Measurements from ENCODE around the gene CPED1.
"Not testable (repeated sequence)": the region's sequence is repeated elsewhere in the genome, so short reads cannot be mapped to it uniquely, and the experiment has no call there.

Gene CPED1

DNA sequence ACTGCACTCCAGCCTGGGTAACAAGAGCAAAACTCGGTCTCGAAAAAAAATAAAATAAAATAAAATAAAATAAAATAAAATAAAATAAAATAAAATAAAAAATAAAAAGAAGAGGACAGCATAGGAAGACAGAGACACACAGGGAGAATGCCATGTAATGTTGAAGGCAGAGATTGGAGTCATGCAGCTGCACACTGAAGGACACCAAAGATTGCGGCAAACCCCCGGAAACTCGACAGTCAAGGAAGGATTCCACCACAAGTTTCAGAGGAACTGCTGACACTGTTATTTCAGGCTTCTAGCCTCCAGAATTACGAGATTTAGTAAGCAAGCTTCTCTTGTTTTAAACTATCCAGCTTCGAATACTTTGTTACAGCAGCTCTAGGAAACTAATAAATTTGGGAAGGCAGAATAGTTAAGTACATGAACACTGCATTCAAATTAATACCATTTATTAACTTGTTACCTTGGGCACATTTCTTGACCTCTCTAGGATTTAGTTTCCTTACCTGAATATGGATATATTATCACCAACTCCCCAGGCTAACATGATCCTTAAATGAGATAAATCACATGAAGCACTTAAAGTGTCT is 9.5 kb downstream of the CPED1 start:
- no peak for DNase-seq

DNA sequence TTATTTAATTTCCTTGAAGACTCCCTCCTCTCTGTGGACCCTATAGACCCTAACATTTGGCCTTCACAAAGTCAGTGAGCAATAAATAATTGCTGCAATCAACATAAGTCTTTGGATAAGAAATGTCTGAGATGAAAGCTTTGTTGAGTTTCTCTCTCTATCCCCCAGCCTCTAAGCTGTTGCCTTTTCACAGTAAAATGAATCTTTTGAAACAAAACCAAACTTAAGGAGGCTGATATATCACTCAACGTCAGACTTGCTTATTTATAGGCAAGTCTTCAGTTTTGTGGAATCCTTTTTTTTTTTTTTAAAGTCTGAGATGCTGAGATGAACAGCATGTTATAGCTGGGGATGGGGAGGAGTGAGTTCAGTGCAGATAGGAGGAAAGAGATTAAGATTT is 10.0 kb downstream of the CPED1 start:
- DNase-seq, result no peak

DNA sequence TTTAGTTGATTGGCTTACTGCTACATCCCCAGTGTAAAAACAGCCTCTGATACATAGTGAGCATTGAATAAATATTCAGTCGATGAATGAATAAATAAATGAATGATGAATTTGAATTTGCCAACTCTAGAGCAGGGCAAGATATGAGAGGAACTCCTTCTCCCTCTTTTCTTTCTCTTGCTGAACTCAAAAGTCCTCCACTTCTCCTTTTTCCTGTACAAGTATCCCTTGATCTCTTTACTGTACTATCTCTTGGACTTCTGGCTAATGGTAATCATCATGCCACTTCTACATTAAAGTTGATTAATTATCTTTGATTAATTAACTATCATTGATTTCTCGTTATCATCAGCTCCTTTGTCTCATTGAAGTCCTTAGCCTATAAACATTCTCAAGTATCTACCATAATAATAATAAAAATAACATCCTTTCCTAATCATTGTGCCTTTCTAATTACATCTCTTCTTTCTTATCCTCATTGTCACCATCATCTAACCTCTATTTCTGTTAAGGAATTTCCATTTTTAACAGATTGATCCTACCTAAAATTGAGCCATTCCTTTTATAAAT is 10.6 kb downstream of the CPED1 start:
- no peak for DNase-seq

DNA sequence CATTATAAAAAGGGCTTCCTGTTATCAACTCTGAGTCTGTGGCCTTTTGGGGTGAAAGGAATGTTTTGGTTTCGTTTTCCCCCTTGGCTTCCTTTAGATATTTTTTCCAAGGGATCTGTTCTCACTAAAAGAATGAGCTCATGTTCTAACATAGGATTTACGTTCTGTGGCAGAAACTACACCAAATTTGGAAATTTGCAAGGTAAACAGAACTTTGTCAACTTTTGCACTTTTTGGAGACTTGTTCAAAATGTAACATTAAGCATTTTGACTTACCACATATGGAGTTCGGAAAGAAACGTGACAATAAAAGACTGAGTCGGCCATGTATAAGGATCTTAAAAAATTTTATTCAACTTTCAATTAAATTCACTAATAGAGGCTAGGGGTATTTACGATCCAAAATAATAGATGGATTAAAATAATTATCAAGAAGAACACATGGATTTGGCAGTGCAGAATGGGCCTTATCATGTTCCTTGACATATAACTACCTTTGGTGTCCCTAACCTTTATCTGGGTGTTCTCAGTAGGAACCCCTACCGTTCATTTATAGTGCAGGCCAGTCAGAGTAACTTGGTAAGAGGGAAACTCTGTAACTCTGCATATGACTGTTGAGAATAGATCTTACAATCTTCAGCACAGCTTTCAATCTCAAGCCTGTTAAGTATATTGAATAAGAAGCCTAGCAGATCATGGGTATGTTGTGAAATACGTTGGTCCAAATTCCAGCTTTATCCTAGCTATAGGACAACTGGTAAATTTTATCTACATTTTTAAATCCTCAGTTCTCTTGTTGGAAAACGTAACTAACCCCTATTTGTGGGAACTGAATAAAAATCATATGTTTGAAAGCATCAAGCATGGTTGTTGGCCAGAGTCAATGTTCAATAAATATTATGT is 11.8 kb downstream of the CPED1 start:
- no peak for DNase-seq

DNA sequence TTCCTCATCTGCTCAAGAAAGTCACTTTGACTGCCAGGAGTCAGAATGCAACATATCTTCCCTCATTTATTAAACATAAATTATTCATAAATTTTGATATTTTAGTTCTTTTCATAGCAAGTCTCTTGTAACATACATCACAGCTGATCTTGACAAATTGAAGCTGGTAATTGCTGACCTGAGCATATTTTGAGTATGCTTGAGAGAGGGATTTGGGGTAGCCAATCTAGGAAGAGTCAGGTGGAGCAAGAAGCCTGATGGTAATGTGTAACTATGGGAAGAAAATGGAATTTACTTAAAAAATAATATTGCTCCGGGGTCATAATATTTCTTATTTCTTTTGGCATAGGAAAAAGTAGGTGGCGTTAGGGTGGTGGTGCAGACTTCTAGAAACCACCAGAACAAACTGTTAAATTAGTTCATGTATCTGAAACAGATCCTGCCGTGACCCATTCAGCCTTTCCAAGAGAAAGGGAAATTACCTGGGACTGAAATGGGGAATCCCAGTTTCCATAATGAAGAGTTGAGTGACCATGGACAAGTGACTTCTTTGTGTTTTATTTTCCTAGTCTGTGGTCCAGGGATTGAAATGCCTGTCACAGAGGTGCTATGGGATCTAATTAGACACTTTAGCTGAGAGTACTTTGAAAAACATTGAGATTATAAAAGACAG is 12.9 kb downstream of the CPED1 start:
- DNase-seq, result no peak

DNA sequence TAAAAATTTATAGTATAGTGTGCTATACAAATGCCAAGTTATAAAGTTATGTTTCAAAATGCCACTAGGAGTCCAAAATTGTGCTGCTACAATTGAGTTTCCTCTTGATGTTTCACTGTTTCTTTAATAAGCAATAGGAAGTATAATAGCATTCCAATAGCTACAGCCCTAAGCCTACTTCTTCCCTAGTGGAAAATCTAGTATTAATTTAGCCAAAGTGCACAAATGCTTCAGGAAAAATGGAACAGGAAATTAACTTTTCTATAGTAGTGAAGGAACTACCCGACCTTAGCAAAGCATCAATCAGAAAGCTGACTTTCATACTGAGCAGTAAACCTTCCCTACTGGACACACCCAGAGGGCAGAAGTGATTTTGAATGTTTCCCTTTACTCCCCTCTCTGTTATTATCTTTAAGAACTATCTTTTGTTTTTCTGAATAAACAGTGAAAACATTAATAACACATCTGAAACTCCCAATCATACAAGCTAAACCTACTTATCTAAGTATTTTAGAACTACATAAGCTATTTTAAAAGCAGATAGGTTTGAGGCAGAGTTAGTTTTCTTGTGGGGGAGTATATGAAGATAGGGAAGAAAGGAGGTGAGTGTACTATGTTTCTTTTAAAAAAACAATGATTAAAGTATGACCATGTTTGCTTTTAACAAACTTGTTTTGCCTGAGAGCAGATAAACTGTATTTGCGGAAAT is 13.7 kb downstream of the CPED1 start:
- no peak for DNase-seq

DNA sequence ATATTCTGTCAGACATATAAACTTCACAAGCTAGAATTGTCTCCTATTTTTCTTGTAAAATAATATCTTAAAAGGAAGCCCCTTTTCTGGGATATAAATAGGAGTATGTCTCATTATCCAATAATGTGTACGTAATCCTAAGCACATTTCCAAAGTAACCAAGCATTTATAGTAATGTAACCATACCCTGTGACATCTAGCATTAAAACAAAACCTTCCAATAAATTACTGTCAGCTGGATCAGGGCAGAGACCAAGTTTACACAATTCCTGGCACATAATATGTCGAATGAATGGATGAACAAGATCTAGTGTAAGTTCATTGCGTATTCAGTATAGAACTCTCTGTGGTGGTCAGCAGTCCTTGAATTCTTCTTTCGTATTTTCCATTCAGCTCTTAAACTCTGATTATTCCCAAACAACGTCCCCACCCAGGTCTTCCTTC is 14.3 kb downstream of the CPED1 start:
- DNase-seq, result no peak

DNA sequence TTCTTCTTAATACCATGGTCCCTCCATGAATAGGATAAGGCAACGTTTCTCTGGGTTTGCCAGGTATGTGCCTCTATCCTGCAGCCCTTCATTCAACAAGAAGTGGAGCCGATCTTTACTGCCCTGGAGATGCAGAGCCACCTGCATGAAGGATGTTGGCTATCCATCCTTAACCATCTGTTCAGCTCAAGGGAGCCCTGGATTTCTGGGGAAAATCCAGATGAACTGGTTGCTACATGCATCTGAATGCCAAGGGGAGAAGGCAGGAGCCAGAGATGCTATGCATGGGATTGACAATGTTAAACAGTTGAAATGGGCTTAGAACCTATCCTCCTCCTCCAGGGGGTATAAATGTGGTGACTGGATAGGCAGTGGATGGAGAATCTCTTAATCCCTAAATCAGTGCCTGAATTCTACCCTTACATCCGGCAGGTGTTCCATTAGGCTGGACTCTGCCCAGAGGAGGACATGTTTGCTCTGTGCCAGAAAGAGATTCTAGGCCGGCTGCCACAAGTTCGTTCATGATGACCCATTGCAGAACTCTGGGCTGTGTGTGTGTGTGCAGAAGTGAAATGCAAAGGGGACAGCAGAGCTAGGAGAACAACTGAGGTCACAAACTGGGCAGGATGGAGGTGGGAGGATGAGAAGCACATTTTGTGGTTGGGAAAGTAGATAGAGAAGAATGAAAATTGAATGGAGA is 15.6 kb downstream of the CPED1 start:
- no peak for DNase-seq

DNA sequence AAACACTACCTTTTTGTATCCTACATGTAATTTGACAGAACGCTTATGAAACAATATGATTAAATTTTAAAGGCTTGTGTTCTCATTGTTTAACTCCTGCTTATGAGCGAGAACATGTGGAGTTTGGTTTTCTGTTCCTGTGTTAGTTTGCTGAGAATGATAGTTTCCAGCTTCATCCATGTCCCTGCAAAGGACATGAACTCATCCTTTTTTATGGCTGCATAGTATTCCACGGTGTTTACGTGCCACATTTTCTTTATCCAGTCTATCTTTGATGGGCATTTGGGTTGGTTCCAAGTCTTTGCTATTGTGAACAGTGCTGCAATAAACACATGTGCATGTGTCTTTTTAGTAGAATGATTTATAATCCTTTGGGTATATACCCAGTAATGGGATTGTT is 16.5 kb downstream of the CPED1 start:
- not testable (repeated sequence) for DNase-seq

DNA sequence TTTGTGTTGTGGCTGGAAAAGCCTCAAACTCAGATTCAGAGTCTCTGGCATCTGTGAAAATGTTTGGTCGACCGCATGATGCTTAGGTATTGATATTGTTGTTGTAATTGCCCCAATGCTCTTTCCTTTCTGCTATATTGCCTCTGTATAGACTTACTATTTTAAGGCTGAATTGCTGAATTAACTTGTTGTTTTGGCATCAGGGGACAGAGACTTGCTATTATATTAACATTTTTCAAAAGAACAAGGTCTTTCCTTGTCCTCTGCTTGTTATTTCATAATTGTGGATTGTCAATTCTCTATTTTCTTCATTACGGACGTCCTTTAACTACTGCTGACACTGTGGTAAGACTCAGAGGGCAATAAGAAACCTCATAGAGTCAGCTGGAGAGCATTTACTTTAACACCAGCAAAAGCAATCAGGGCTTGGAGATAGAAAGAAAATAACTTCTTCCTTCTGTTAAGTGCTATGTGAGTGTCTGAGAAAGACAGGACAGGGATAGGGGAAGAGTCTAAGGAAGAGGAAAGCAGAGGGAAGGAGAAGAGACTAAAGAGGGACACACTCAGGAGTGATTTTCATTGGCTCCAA is 17.6 kb downstream of the CPED1 start:
- DNase-seq, result no peak

DNA sequence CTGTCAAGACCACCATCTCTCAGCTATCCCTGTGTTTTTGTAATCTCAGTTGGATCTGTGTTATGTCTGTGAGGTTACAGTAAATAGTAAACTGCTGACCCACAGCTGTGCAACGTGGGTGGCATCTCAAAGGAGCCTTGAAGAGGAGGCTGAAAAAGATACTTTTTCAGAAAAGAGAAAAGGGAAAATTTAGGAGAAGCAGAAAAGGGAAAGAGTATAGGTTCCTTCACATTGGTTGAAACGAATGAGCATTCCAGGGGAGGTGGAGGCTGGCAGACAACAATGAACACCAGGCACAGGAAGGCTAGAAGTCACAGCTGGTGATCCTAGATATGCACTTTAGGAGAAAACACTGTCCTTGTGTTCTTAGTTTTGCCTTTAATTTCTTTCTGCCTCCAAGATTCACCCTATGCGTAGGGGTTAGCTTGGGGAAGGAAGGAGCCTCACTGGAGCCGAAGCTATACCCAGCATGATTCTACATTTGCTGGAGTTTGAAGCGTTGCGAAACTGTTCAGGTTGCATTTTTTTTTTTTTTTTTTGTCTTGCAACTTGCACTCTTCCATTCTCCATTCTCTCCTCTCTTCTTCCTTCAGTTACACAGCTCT is 18.3 kb downstream of the CPED1 start:
- DNase-seq, result no peak

DNA sequence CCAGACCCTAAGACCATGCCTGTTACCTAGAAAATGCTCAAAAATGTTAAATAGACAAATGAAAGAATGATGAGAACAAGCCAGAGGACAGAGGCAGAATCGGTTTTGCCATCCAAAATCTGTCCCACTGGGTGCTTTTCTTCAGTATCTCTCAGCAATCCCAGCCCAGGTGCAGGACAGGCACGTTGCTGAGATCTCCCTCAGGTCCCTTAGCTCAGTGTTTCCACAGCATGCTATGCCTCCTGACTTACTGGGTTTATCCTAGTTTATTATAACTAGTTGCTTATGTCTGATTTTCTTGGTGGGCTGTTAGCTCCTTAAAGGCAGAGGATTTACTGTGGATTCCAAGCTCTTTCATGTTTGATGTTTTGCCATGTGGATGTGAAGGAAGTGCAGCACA is 20.3 kb downstream of the CPED1 start:
- no peak for DNase-seq

DNA sequence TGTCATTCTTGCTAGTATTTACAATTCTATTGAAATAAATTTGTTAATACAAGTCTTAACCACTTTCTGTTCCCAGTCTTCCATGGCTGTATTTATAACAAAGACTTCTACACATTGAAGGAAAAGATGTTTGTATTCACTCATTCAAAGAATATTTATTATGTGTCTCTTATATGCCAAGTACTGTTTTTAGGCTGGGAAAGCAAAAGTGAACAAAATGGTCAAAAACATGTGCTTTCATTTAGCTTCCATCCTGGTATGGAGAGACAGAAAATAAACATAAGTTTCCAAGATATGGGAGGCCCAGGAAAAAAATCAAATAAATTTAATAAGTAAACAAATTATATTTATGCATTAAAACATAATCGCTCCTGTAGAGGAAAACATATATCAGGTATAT is 22.9 kb downstream of the CPED1 start:
- no peak for DNase-seq

DNA sequence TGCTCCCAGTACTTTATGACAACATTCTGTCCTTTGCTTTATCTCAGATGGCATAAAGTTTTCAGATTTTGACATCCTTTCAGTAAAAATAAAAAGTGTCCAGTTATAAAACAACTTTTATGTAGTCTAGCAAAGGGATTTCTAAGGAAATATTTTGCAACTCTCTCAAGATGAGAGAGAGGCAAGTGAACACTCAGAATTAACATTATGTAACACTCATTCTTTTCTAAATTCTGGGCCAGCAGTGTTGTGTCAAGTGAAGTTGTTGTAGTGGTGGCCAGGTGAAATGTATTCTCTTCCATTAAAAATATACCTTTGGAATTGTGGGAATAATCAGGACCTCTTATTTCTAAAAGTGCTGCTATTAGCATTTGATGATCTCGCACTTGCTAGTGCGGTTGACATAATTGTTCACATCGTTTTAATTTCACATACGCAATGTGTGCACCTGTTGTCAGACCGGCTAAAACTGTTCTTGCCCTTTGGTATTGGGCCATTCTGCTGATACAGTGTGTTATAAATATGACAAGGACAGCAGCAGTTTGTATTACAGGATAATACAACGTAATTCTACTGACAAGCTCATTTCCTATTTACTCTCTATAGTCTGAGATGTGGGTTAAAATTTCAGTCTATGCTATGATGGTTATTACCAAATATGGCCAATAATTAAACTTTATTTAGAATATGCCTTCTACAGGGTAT is 23.8 kb downstream of the CPED1 start:
- DNase-seq, result no peak

DNA sequence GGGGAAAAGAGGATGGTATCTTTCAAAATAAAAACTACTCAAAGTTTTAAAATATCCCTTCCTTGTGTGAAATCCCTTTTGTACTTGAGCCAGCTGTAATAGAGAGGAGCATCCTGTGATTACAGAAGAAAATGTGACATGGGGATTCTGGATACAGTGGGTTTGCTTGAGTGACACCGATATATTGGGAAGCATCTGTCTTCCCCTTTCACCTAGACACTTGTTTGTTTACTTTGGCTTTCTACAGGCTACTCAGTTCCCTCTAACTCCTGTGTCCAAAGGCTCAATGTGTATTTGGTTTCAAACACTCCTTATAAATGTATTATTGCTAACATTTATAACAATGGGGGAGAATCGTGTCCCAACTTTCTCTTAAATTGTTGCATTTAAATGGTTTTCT is 24.4 kb downstream of the CPED1 start:
- no peak for DNase-seq

DNA sequence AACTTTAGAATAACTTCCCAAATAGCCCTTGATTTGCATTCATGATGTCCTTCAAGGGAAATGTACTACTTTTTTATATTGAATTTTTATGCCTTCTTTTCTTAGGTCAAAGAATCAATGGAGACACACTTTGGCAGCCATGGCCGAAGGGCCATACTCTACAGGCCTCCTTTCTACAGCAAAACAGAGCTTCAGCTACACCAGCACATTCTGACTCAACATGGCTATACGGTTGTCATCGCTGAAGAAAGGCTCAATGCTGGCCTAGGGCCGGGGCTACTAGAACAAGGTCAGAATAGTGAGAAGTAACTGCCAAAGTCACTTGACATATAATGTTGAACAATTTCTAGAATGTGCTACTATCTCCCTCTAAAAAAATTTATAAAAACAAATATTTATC is 27.0 kb downstream of the CPED1 start:
- no peak for DNase-seq

DNA sequence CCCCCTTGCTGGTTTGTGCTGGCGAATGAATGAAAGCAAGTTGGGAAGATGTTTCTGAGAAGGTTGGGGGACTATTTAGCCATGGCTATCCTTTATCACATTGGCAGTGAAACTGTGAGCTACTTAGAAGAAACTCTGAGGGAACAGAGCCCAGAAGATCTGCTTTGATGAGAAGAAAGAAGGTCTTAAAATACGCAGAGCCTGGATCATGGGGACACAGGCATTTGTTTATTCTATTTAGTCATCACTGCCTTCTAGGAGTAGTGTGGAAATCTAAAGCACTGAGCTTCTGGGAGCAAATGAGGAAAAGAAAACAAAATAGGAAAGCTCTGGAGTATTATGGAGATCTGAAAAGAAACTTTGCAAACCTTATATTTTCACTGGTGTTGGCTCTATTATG is 28.5 kb downstream of the CPED1 start:
- DNase-seq, result no peak

DNA sequence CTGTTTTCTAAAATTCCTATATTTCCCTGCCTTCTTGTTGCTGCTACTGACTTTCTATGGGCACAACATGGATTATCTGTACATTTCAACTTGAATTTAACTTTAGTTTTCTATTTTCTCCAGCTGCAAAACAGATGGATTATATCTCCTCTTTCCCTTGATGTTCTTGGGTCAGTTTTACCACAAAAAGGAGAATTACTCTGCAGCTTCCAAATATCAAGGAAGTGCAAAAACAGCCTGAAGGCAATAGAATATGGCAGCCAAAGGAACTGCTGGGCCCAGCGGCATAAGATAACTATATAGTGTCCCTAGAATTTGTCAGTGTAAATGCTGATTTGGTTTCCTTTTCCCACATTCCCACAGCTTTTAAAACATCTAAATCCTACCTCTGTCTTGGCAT is 29.1 kb downstream of the CPED1 start:
- DNase-seq, result no peak

DNA sequence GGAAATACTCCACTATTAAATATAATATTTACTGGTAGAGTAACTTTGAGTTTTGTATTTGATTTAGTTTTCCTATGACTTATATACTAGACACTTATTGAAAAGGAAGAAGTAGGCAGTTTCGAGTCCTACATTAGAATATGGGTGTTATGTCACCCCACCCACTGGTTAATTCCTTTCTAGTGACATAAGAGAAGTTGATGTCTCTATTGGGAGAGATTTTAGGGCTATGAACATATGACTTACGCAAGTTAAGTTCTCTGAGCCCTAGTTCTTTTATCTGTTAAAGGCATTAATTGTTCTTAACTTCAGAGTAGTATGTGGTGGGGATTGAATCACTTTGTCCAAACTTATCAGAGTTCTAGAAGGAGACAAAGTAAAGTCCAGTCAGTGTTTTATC is 30.5 kb downstream of the CPED1 start:
- no peak for DNase-seq

DNA sequence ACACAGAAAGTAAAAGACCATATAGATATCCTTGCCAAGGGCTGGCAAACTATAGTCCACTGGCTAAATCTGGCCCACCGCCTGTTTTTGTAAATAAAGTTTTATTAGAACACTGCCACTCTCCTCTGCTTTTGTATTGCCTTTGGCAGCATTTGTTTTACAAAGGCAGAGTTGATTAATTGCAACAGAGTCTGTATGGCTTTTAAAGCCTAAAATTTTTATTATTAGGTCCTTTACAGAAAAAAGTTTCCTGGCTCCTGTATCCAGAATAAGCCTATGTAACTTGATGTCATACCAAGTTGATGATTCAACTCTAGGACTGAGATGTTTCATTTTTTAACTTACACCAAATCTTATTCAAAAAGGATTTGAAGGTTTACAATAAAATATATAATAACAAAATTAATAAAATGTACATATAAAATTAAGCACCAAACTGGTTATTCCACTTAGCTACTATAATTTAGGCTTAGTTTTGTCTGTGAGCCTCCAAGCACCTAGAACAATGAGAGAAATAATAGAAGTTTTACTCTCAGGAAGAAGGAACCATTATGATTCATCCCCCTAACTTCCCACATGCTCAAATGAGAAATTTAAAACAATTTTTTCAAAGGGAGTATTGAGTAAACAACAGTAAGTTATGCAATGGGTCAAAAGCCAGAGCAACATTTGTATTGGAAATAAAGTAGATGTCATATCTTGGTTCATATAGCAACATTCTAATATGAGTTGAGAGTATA is 31.9 kb downstream of the CPED1 start:
- DNase-seq, result no peak
